K562 treated with DMSO at 1 percent for 24 hours (cell line): Measurements from ENCODE around the gene LRRC59. TPM values are rescaled to one million over a fixed set of nuclear protein-coding genes. Genes with fewer than 3 reads are reported as not detected.

Source experiments
- total RNA-seq: library from RNA; unstranded; fragments of 300-600 nt; gene quantifications from 2 replicates; pipeline ENCODE4 v1.2.3, GENCODE V29; 2022; ENCODE audit warnings: low read depth; ENCODE audit not compliant: insufficient read depth

LRRC59 gene
- total RNA-seq = 152 and 158 TPM in 2 replicates

DNA sequence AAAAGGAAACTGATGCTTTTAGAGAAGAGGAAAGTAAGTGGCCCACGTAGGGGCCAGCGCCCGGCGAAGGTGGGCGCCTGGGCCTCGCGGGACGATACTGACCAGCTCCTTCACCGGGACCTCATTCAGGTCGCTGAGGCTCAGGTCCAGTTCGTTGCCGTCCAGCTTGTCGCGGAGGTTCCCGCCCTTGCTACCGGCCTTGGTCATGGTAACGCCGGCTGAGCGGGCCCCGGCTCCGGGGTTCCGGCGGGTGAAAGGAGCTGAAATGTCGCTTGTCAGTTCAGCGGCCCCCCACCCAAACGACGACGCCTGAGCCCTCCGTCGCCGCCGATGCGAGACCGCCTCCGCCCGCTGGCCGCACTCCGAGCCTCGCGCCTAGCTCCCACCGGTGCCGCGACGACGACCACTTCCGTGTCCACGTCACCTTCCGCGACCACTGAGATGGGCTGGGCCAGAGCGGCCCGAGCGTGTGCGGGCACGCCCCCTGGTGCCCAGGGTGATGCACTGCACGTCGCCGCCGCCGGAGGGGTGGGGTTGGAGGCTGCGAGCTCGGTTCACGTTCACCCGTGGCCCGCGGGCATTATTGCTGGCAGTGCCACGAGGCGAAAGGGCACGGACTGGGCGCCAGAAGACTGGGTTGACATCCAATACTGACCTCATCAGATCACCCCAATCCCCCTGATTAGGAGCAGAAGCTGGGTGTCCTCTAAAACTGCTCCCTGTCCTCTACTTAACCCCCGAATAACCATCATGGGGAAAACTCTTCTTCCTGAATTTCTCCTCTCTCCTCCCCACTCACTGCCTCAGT lies at the start of gene LRRC59:
TSS of gene LRRC59 (minus strand) at position 413 of the 808 bp plus-strand sequence. CDS start at position 207, 206 bp downstream.

DNA sequence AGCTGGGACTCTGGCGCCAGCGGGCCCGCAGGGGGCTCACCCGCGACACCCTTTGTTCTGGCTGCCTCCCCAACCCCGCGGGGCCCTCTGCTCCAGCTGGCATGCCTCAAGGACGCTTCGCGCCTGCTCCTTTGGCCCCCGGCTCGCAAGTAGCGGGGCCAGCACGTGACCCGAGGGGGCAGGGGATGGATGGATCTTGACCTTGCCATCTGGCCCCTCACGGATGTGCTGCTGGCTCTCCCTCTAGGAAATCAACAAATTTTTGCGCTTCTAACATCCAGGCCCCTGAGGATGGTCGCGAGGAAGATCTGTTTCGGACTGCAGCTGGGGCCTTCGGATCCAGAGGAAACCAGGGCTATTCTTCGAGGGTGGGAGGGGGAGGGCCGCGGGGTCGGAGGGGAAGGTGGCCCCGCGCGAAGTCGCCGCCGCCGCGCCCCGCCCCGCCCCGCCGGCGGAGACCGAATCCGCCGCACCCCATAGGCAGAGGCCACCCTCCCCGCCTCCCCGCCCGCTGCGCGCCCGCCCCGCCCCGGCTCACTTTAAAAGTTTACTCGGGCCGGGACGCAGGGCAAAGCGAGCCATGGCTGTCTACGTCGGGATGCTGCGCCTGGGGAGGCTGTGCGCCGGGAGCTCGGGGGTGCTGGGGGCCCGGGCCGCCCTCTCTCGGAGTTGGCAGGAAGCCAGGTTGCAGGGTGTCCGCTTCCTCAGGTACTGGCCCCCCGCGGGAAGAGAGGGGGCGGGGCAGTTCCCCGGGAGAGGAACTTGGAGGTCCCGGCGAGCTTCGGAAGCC lies 28.6 kb upstream of the LRRC59 start, which contains the start of gene ACSF2:
TSS of gene ACSF2 (plus strand) at position 537 of the 790 bp plus-strand sequence. CDS start at position 581, 44 bp downstream.

DNA sequence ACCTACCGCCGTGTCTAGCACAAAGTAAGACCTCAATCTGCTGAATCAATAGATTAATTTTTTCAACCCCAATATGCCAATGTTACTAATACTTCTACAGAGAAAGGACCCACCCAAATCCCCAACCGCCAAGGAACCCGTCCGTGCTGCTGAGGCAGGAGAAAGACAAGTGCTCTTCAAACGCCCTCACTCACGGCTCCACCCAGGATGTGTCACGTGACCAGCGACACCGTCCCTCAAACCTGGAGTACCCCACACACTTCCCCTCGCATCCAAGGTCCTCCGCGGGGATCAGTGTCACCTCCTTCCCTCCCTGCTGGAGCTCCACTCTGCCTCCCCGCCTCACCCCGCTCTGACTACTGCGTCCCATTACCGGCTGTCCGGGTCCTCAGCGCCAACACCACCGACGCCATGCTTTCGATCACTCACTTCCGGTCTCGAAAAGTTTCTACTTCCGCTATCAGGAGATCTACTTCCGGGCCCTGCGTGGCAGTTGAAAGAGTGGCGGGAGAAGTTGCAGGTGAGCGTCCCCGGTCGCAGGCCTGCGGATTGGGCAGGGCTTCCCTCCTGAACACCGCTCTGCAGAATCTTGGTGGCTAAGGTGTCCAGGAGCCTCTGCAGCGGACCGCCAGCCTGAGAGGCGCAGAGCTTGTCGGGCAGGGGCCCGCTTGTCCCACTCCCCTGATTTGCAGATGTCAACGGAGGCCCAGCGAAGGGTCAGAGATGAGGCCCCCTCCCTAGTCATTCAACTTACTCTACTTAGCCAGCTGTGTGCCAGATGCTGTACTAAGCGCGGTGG lies 24.4 kb downstream of the LRRC59 start, which contains the start of the genes EME1 and MRPL27:
TSS of gene EME1 (plus strand) at position 472 of the 799 bp plus-strand sequence. CDS start 1,980 bp downstream, outside the sequence.
TSS of gene MRPL27 (minus strand) at position 427 of the 799 bp plus-strand sequence. CDS start at position 413, 14 bp downstream.

GRCh38 chr17:50345432-50346312 lies 51.7 kb downstream of the LRRC59 start, which contains the start of gene XYLT2:
Gene XYLT2 (plus strand): TSS chr17:50346126. CDS start chr17:50346141, 15 bp downstream.

Other genes starting within 250 kb of the LRRC59 start
- 42.0 and 44.4 TPM in 2 replicates for gene PPP1R9B, start 246.8 kb downstream of the LRRC59 start, total RNA-seq
- not detected in 2 replicates for gene SGCA, start 231.5 kb downstream of the LRRC59 start, total RNA-seq
- 3.7 and 4.8 TPM in 2 replicates for gene COL1A1, start 195.9 kb downstream of the LRRC59 start, total RNA-seq
- 1.8 and 3.5 TPM in 2 replicates for gene TMEM92, start 123.1 kb downstream of the LRRC59 start, total RNA-seq
- gene XYLT2, start 51.4 kb downstream of the LRRC59 start, total RNA-seq = 9.8 and 10.3 TPM in 2 replicates
- 79.7 and 83.4 TPM in 2 replicates for gene MRPL27, start 24.3 kb downstream of the LRRC59 start, total RNA-seq
- gene EME1, start 24.3 kb downstream of the LRRC59 start, total RNA-seq = 16.1 and 18.5 TPM in 2 replicates
- gene ACSF2, start 28.7 kb upstream of the LRRC59 start, total RNA-seq = 33.3 and 34.0 TPM in 2 replicates
- gene CHAD, start 71.4 kb upstream of the LRRC59 start, total RNA-seq = not detected in 2 replicates
- gene RSAD1, start 81.3 kb upstream of the LRRC59 start, total RNA-seq = 21.9 and 23.2 TPM in 2 replicates
- not detected in 2 replicates for gene MYCBPAP, start 110.9 kb upstream of the LRRC59 start, total RNA-seq
- not detected in 2 replicates for gene EPN3, start 135.2 kb upstream of the LRRC59 start, total RNA-seq
- gene SPATA20, start 149.7 kb upstream of the LRRC59 start, total RNA-seq = 5.3 and 6.1 TPM in 2 replicates
- 0.08 and 0.09 TPM in 2 replicates for gene CACNA1G, start 163.2 kb upstream of the LRRC59 start, total RNA-seq
- gene ABCC3, start 237.4 kb upstream of the LRRC59 start, total RNA-seq = not detected in 2 replicates